HCEC 1CT (cell line): ENCODE results near the gene RHEX.

Experiments
- DNase-seq: peaks from one replicate; pipeline ENCODE4 v3.0.0-alpha.2; 2017

The RHEX gene

GRCh38 chr1:206120406-206120805, 67.4 kb downstream of the RHEX start:
- no peak for DNase-seq

GRCh38 chr1:206121269-206121668, 68.3 kb downstream of the RHEX start:
- DNase-seq: no peak

- no peak for DNase-seq
Measured at GRCh38 chr1:206122686-206123085, 69.7 kb downstream of the RHEX start.

GRCh38 chr1:206125346-206125745, 72.4 kb downstream of the RHEX start:
- DNase-seq: no peak

- DNase-seq: no peak
Measured at GRCh38 chr1:206127336-206127735, 74.4 kb downstream of the RHEX start.

- no peak for DNase-seq
Measured at GRCh38 chr1:206128196-206128595, 75.2 kb downstream of the RHEX start.

GRCh38 chr1:206131037-206131436, 78.1 kb downstream of the RHEX start:
- no peak for DNase-seq

GRCh38 chr1:206133751-206134415, 80.9 kb downstream of the RHEX start:
- no peak for DNase-seq

GRCh38 chr1:206135248-206135647, 82.3 kb downstream of the RHEX start:
- DNase-seq: no peak

- DNase-seq: no peak
Measured at GRCh38 chr1:206136241-206136640, 83.3 kb downstream of the RHEX start.

- DNase-seq: no peak
Measured at GRCh38 chr1:206142011-206142410, 89.0 kb downstream of the RHEX start.

- no peak for DNase-seq
Measured at GRCh38 chr1:206142770-206143169, 89.8 kb downstream of the RHEX start.

- DNase-seq: no peak
Measured at GRCh38 chr1:206143537-206144172, 90.7 kb downstream of the RHEX start.

- DNase-seq: no peak
Measured at GRCh38 chr1:206144605-206145004, 91.6 kb downstream of the RHEX start.

- DNase-seq: no peak
Measured at GRCh38 chr1:206145771-206146290, 92.9 kb downstream of the RHEX start.
